ENCODE measurements around the gene PDCD5. TPM values are rescaled to one million over a fixed set of nuclear protein-coding genes. Genes with fewer than 3 reads are reported as not detected.
A peak's percentile ranks its signal among the peaks of the same experiment; 100 is the strongest.

The PDCD5 gene
- total RNA-seq, 2 donors from 2014 or later = 47.5 to 53.7 TPM

GRCh38 chr19:32595491-32595890 lies 14.5 kb downstream of the PDCD5 start:
- no peak for ATAC-seq
- Histone ChIP-seq H3K9me3 (no peaks in the 10 kb centered on the region), H3K27me3 (no peaks in the 10 kb centered on the region), H3K27ac (no peak overlapping the region), H3K4me3 (no peak overlapping the region), H3K4me1 (no peaks in the 10 kb centered on the region), H3K36me3 (replicated peaks in 1 of 2; ENCODE audit: insufficient read depth in 1 of 2, low read depth in 2 of 2) (peaks cover 6 to 25% of the 10 kb centered on the region in 2 donors)
- intact Hi-C loops (cut with DNase I) = no loop called here
- 94 to 95% methylated on average over 6 of the region's 6 CpGs for WGBS, 2 donors
- DNase-seq = no peak
- TF ChIP-seq POLR2A (IDR thresholded peaks at IDR 0.05) (no peak), CTCF (IDR thresholded peaks at IDR 0.05) (no peak)

- intact Hi-C loops (cut with DNase I) = no loop called here
- Histone ChIP-seq H3K4me3 (no peak overlapping the region), H3K36me3 (replicated peaks in 1 of 2; ENCODE audit: insufficient read depth in 1 of 2, low read depth in 2 of 2) (peaks cover 6 to 28% of the 10 kb centered on the region in 2 donors), H3K27ac (no peak overlapping the region), H3K27me3 (no peaks in the 10 kb centered on the region), H3K9me3 (no peaks in the 10 kb centered on the region), H3K4me1 (no peaks in the 10 kb centered on the region)
- ATAC-seq = no peak
- no peak for DNase-seq
- TF ChIP-seq POLR2A (IDR thresholded peaks at IDR 0.05) (no peak), CTCF (IDR thresholded peaks at IDR 0.05) (no peak)
- 92% methylated on average over 11 of the region's 11 CpGs for whole genome bisulfite sequencing, 2 donors
These were observed 17.0 kb downstream of the PDCD5 start for GRCh38 chr19:32598022-32598421.

GRCh38 chr19:32599258-32599657 lies 18.3 kb downstream of the PDCD5 start:
- peaks cover 6 to 32% of the 10 kb centered on the region in 2 donors for H3K36me3 ChIP-seq (replicated peaks in 1 of 2; ENCODE audit: insufficient read depth in 1 of 2, low read depth in 2 of 2)
- no peak for DNase-seq
- intact Hi-C loops (cut with DNase I) = no loop called here
- H3K9me3 ChIP-seq = no peaks in the 10 kb centered on the region
- no peak overlapping the region for H3K27ac ChIP-seq
- 82 to 83% methylated on average over 6 of the region's 6 CpGs for WGBS, 2 donors
- no peaks in the 10 kb centered on the region for H3K4me1 ChIP-seq
- no peaks in the 10 kb centered on the region for H3K27me3 ChIP-seq
- TF ChIP-seq POLR2A (IDR thresholded peaks at IDR 0.05) (no peak), CTCF (IDR thresholded peaks at IDR 0.05) (no peak)
- no peak for ATAC-seq
- no peak overlapping the region for H3K4me3 ChIP-seq

GRCh38 chr19:32599736-32600157 lies 18.8 kb downstream of the PDCD5 start:
- H3K36me3 ChIP-seq (replicated peaks in 1 of 2; ENCODE audit: insufficient read depth in 1 of 2, low read depth in 2 of 2) = peaks cover 6 to 32% of the 10 kb centered on the region in 2 donors
- H3K4me3 ChIP-seq = no peak overlapping the region
- peak; percentile 21 to 38 (median 26) for DNase-seq
- no peak for ATAC-seq
- no peaks in the 10 kb centered on the region for H3K27me3 ChIP-seq
- H3K9me3 ChIP-seq = no peaks in the 10 kb centered on the region
- no peak overlapping the region for H3K27ac ChIP-seq
- intact Hi-C loops (cut with DNase I) = no loop called here
- TF ChIP-seq CTCF (IDR thresholded peaks at IDR 0.05) = peak; percentile 50 to 89 (median 69)
- no peak for TF ChIP-seq POLR2A (IDR thresholded peaks at IDR 0.05)
- H3K4me1 ChIP-seq = no peaks in the 10 kb centered on the region
- WGBS, 2 donors = 10 to 13% methylated on average over 2 of the region's 2 CpGs

- H3K9me3 ChIP-seq = no peaks in the 10 kb centered on the region
- no peak overlapping the region for H3K27ac ChIP-seq
- intact Hi-C loops (cut with DNase I) = no loop called here
- peaks cover 0 to 21% of the 10 kb centered on the region in 2 donors for H3K36me3 ChIP-seq (replicated peaks in 1 of 2; ENCODE audit: insufficient read depth in 1 of 2, low read depth in 2 of 2)
- ATAC-seq (no peak), DNase-seq (no peak)
- no peaks in the 10 kb centered on the region for H3K4me1 ChIP-seq
- H3K27me3 ChIP-seq = no peaks in the 10 kb centered on the region
- H3K4me3 ChIP-seq = no peak overlapping the region
- 93 to 95% methylated on average over 13 to 14 of the region's 14 CpGs for WGBS, 2 donors
- TF ChIP-seq POLR2A (IDR thresholded peaks at IDR 0.05) (no peak), CTCF (IDR thresholded peaks at IDR 0.05) (no peak)
These were observed 23.0 kb downstream of the PDCD5 start for GRCh38 chr19:32603961-32604360.

All from body of pancreas (tissue), 4 donors.